Panc1 (cell line): Measurements from ENCODE around the gene RSPH3.

Experiments used
- POLR2AphosphoS5 ChIP-seq: IDR thresholded peaks from 2 replicates; pipeline ENCODE4 v1.6.1; 2012; ENCODE audit warnings: mild to moderate bottlenecking, low read depth, low read length, moderate library complexity
- TF ChIP-seq, protein P1 (sequence below): fragments of 450-650 bp; IDR thresholded peaks from 2 replicates; pipeline ENCODE4 v1.5.1; 2017; ENCODE audit warnings: mild to moderate bottlenecking
- TF ChIP-seq, protein P2 (sequence below), 2 experiments: IDR thresholded peaks; 2 replicates each; pipeline ENCODE4 v1.6.1; 2011 to 2012; ENCODE audit warnings: low read depth in 2 of 2, control low read depth in 1 of 2, low read length in 1 of 2, mild to moderate bottlenecking in 1 of 2, moderate library complexity in 1 of 2; ENCODE audit not compliant: insufficient read depth in 1 of 2

DNA sequence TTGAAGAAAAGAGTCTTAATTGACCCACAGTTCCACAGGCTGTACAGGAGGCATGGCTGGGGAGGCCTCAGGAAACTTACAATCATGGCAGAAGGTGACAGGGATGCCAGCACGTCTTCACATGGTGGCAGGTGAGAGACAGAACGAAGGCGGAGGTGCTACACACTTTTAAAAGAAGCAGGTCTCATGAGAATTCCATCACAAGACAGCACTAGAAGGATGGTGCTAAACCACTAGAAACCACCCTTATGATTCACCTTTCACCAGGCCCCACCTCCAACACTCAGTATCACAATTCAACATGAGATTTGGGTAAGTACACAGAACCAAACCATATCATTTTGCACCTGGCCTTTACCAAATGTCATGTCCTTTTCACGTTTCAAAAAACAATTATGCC lies 23.9 kb upstream of the RSPH3 start:
- TF ChIP-seq, protein P1, sequence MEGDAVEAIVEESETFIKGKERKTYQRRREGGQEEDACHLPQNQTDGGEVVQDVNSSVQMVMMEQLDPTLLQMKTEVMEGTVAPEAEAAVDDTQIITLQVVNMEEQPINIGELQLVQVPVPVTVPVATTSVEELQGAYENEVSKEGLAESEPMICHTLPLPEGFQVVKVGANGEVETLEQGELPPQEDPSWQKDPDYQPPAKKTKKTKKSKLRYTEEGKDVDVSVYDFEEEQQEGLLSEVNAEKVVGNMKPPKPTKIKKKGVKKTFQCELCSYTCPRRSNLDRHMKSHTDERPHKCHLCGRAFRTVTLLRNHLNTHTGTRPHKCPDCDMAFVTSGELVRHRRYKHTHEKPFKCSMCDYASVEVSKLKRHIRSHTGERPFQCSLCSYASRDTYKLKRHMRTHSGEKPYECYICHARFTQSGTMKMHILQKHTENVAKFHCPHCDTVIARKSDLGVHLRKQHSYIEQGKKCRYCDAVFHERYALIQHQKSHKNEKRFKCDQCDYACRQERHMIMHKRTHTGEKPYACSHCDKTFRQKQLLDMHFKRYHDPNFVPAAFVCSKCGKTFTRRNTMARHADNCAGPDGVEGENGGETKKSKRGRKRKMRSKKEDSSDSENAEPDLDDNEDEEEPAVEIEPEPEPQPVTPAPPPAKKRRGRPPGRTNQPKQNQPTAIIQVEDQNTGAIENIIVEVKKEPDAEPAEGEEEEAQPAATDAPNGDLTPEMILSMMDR, result no peak
- TF ChIP-seq POLR2AphosphoS5, result no peak
- TF ChIP-seq, protein P2, sequence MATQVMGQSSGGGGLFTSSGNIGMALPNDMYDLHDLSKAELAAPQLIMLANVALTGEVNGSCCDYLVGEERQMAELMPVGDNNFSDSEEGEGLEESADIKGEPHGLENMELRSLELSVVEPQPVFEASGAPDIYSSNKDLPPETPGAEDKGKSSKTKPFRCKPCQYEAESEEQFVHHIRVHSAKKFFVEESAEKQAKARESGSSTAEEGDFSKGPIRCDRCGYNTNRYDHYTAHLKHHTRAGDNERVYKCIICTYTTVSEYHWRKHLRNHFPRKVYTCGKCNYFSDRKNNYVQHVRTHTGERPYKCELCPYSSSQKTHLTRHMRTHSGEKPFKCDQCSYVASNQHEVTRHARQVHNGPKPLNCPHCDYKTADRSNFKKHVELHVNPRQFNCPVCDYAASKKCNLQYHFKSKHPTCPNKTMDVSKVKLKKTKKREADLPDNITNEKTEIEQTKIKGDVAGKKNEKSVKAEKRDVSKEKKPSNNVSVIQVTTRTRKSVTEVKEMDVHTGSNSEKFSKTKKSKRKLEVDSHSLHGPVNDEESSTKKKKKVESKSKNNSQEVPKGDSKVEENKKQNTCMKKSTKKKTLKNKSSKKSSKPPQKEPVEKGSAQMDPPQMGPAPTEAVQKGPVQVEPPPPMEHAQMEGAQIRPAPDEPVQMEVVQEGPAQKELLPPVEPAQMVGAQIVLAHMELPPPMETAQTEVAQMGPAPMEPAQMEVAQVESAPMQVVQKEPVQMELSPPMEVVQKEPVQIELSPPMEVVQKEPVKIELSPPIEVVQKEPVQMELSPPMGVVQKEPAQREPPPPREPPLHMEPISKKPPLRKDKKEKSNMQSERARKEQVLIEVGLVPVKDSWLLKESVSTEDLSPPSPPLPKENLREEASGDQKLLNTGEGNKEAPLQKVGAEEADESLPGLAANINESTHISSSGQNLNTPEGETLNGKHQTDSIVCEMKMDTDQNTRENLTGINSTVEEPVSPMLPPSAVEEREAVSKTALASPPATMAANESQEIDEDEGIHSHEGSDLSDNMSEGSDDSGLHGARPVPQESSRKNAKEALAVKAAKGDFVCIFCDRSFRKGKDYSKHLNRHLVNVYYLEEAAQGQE (IDR thresholded peaks at IDR 0.05; ENCODE audit: insufficient read depth in 1 of 2, low read depth in 2 of 2, low read length in 1 of 2), result no peak
